GM21619 (cell line): Measurements from ENCODE around the gene SNCA.

Experiments used
- ATAC-seq: cut with Tn5 transposase; IDR thresholded peaks from one replicate; pipeline ENCODE4 v1.9.1; 2021; ENCODE audit not compliant: unreplicated experiment

Gene SNCA

GRCh38 chr4:89712141-89712540, 124.8 kb downstream of the SNCA start:
- no peak for ATAC-seq

- ATAC-seq = no peak
Measured at GRCh38 chr4:89708903-89709421, 128.0 kb downstream of the SNCA start.

- ATAC-seq = no peak
Measured at GRCh38 chr4:89707467-89707866, 129.5 kb downstream of the SNCA start.

DNA sequence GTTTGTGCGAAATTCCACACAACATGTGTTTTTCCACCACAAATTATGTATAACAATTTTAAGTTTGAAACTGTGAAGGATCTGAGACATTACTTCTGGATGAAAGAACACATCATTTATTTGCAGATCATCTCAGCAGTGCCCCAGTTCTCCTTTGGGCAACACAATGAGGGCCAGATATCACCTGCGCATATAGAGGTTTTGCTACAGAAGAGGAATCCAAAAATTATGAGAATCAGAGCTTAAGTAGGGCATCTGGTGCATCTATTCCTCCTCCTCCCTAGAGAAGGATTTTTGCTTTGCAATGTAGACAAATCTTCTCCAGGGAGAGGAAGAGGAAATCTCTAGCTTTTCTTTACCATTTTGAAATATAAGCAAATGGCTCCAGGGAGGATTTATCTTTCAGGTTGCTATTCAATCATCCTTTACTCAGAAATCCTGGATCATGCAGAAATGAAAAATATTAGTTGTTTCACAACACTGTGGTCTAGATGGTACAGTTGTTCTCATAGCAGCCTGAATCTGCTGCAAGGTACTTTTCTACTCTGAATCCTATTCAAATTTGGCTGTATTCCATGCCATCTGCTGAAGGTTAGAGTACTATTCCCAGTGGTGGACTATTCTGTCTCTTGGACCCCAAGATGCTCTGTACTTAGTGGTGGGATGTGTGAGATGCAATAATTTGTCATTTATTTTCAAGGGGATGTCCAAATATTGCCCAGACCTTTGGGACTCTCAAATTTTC, 132.1 kb downstream of the SNCA start:
- no peak for ATAC-seq

GRCh38 chr4:89703829-89704590, 133.0 kb downstream of the SNCA start:
- ATAC-seq = no peak

DNA sequence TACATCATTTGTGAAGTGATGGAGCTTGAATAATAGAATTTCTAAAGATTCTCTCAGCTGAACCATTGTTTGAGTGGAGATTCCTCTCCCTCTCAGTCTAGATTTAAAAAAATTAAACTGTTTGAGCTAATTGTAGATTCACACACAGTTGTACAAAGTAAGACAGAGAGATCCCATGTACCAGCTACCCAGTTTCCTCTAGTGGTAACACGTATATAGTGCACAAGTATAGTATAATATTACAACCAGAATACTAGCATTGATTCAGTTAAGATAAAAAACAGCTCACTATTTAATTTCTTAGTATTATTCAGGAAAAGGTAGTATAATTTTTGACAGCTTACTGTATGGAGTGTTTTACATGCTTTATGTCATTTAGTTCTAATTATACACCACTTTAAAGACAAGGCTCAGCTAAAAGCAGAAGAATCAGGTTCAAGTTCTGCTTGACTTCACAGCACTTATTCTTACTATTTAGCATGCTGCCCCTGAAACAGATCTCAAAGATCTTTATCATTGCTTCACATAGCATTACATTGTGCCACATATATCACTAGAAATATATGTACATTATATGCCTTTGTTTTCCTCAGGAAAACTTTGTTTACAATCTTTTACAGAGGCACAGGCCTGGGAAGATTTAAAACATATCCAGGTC, 136.1 kb downstream of the SNCA start:
- ATAC-seq = no peak

DNA sequence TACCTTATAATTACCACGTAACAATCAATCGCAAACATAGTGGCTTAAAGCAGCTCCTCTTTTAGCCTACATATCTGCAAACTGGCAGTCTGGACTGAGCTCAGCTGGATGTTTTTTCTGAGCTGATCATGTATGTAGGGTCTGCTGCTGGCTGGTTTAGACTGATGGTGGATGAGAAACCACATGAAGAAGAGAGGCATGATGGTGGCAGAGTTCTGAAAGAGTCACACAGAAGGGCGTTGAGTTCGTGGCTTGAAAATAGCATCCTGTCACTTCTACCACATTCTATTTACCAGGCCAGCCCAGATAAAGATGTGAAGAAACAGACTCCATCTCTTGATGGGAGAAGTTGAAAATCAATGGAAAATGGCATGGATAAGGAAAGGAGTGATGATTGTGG, 151.3 kb downstream of the SNCA start:
- ATAC-seq = no peak

- ATAC-seq = no peak
Measured at GRCh38 chr4:89685277-89685676, 151.7 kb downstream of the SNCA start.

- no peak for ATAC-seq
Measured at GRCh38 chr4:89684536-89684935, 152.4 kb downstream of the SNCA start.

GRCh38 chr4:89682808-89683207, 154.2 kb downstream of the SNCA start:
- ATAC-seq = no peak

DNA sequence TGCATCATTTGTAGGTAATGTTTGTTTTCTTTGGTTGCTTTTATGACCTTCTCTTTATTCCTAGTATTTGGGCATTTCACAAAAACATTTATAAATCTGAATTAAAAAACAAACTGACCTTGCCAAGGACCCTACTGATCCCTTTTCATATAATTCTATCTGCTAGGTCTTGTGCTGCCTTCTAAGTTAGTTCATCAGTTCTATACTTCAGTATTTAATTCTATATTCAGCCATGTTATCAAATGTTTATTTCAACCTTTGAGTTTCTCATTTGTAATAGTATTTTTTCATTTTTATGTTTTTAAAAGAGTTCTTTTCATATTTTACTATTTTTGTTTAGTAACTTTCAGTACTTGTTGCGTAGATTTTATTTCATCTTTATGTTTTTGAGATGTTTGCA, 155.3 kb downstream of the SNCA start:
- no peak for ATAC-seq

DNA sequence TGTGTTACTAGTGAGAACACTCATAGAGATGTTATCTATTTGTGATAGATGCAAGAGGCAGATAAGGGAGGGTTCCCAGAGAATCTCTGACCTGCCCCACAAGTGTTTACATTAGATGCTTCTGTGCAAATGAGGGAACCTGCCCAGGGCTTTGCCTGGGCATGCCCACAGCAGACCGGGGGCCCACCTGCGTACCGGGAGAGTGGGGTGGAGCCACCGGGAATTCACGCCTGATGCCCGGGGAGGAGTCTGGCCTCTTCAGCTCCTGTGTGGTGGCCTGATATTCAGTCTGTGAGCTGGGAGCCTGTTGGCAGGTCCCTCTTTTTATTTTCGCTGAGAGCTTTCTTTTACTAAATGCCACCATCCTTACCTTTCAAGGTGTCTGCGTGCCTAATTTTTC, 155.7 kb downstream of the SNCA start:
- ATAC-seq = no peak

DNA sequence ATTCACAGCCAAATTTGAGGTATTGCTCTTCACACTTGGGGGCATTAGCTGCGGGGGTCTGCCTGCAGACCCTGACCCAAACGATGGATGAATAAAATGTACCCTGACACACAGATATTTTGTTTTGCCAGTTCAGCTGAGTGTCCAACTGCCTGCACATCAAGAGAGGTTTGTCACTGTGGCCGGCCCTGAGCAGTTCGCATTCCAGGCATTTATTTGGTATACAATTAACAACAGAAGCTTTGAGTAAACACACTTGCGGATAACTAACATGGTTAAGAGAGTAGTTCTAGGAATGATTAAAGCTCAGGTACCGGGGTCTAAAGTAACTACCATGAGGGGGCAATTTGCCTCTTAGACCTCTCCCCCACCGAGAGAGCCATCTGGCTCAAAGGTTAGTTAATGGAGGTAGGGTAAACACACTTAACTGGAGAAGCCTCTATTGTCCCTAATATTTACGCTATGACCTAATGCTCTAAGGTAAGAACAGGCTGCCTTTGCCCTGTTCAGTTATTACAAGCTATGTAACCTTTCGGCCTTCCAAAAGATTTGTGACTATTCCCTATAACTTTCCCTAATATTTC, 162.0 kb downstream of the SNCA start:
- no peak for ATAC-seq
